ENCODE results near the gene TSPAN17. TPM values are rescaled to one million over a fixed set of nuclear protein-coding genes. Genes with fewer than 3 reads are reported as not detected.
A peak's percentile ranks its signal among the peaks of the same experiment; 100 is the strongest.

TSPAN17 gene
- 30.7 TPM for polyA plus RNA-seq (2012; ENCODE audit: insufficient read length, low read depth)

- TF ChIP-seq SIN3A (IDR thresholded peaks at IDR 0.05; ENCODE audit: borderline replicate concordance, insufficient read depth, low read length) (no peak), TAF1 (IDR thresholded peaks at IDR 0.05; ENCODE audit: borderline replicate concordance, insufficient read depth, low read length) (no peak; the same call in 1 of the 2 replicates), POLR2AphosphoS5 (IDR thresholded peaks at IDR 0.05; ENCODE audit: low read depth, low read length) (peak; percentile 90), FOXP2 (optimal IDR thresholded peaks at IDR 0.05; ENCODE audit: borderline replicate concordance, extremely low read depth, extremely low read length, insufficient read depth) (peak; percentile 79)
- TF ChIP-seq, protein P1, sequence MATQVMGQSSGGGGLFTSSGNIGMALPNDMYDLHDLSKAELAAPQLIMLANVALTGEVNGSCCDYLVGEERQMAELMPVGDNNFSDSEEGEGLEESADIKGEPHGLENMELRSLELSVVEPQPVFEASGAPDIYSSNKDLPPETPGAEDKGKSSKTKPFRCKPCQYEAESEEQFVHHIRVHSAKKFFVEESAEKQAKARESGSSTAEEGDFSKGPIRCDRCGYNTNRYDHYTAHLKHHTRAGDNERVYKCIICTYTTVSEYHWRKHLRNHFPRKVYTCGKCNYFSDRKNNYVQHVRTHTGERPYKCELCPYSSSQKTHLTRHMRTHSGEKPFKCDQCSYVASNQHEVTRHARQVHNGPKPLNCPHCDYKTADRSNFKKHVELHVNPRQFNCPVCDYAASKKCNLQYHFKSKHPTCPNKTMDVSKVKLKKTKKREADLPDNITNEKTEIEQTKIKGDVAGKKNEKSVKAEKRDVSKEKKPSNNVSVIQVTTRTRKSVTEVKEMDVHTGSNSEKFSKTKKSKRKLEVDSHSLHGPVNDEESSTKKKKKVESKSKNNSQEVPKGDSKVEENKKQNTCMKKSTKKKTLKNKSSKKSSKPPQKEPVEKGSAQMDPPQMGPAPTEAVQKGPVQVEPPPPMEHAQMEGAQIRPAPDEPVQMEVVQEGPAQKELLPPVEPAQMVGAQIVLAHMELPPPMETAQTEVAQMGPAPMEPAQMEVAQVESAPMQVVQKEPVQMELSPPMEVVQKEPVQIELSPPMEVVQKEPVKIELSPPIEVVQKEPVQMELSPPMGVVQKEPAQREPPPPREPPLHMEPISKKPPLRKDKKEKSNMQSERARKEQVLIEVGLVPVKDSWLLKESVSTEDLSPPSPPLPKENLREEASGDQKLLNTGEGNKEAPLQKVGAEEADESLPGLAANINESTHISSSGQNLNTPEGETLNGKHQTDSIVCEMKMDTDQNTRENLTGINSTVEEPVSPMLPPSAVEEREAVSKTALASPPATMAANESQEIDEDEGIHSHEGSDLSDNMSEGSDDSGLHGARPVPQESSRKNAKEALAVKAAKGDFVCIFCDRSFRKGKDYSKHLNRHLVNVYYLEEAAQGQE (IDR thresholded peaks at IDR 0.05; ENCODE audit: insufficient read depth in 1 of 2, low read depth in 2 of 2, low read length in 2 of 2), result no peak
Measured at GRCh38 chr5:176647030-176647842, at the start of gene TSPAN17. TSS of gene TSPAN17 (plus strand) at chr5:176647484. CDS start at chr5:176647616, 132 bp downstream.

- TF ChIP-seq SIN3A (IDR thresholded peaks at IDR 0.05; ENCODE audit: borderline replicate concordance, insufficient read depth, low read length) (no peak), POLR2AphosphoS5 (IDR thresholded peaks at IDR 0.05; ENCODE audit: low read depth, low read length) (no peak), TAF1 (IDR thresholded peaks at IDR 0.05; ENCODE audit: borderline replicate concordance, insufficient read depth, low read length) (no peak), FOXP2 (optimal IDR thresholded peaks at IDR 0.05; ENCODE audit: borderline replicate concordance, extremely low read depth, extremely low read length, insufficient read depth) (no peak)
- TF ChIP-seq, protein P1 (IDR thresholded peaks at IDR 0.05; ENCODE audit: insufficient read depth in 1 of 2, low read depth in 2 of 2, low read length in 2 of 2), result no peak
Measured at GRCh38 chr5:176601901-176602482, 45.3 kb upstream of the TSPAN17 start.

GRCh38 chr5:176603091-176603490 is 44.2 kb upstream of the TSPAN17 start:
- TF ChIP-seq FOXP2 (optimal IDR thresholded peaks at IDR 0.05; ENCODE audit: borderline replicate concordance, extremely low read depth, extremely low read length, insufficient read depth) (no peak), TAF1 (IDR thresholded peaks at IDR 0.05; ENCODE audit: borderline replicate concordance, insufficient read depth, low read length) (no peak), POLR2AphosphoS5 (IDR thresholded peaks at IDR 0.05; ENCODE audit: low read depth, low read length) (no peak), SIN3A (IDR thresholded peaks at IDR 0.05; ENCODE audit: borderline replicate concordance, insufficient read depth, low read length) (no peak)
- TF ChIP-seq, protein P1 (IDR thresholded peaks at IDR 0.05; ENCODE audit: insufficient read depth in 1 of 2, low read depth in 2 of 2, low read length in 2 of 2), result no peak

DNA sequence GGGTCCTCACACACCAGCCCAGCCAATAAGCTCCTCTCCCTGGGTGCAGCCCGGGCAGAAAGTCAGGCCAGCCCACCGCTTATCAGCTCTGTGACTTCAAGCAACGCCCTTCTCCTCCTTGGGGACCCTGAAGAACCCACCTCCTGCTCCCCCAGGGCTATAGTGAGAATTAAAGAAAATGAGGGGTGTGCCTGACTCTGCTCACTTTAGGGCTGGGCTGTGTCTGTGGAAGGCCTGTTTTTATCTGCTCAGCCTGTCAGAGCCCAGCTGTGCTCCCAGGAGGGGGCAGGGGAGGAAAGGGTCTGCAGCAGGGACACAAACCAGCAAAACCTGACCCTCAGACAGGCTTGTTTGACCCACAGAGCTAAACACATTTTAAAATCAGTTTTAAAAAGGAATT is 41.3 kb upstream of the TSPAN17 start:
- TF ChIP-seq POLR2AphosphoS5 (IDR thresholded peaks at IDR 0.05; ENCODE audit: low read depth, low read length) (no peak), SIN3A (IDR thresholded peaks at IDR 0.05; ENCODE audit: borderline replicate concordance, insufficient read depth, low read length) (no peak), TAF1 (IDR thresholded peaks at IDR 0.05; ENCODE audit: borderline replicate concordance, insufficient read depth, low read length) (no peak), FOXP2 (optimal IDR thresholded peaks at IDR 0.05; ENCODE audit: borderline replicate concordance, extremely low read depth, extremely low read length, insufficient read depth) (no peak)
- TF ChIP-seq, protein P1 (IDR thresholded peaks at IDR 0.05; ENCODE audit: insufficient read depth in 1 of 2, low read depth in 2 of 2, low read length in 2 of 2), result no peak

All from PFSK-1 (cell line).